Fibroblast of lung (primary cell): ENCODE data around the gene AKAP8.

Experiments
- CTCF ChIP-seq, 2 donors: IDR thresholded peaks in 1 of 2; conservative IDR thresholded peaks in 1 of 2; 1 replicate in 1 of 2; 2 replicates in 1 of 2; pipeline ENCODE4 v1.5.1; 2011 to 2012; ENCODE audit warnings: low read length in 2 of 2, control low read depth in 1 of 2, inconsistent platforms in 1 of 2, low read depth in 1 of 2, mild to moderate bottlenecking in 1 of 2
- EZH2 ChIP-seq: IDR thresholded peaks from 2 replicates; pipeline ENCODE4 v1.5.1; 2012; ENCODE audit warnings: low read length, control low read depth, mild to moderate bottlenecking; ENCODE audit errors: missing control alignments

- TF ChIP-seq CTCF (conservative IDR thresholded peaks at IDR 0.05 in 1 of 2, IDR thresholded peaks at IDR 0.05 in 1 of 2; ENCODE audit: low read depth in 1 of 2, low read length in 2 of 2), result no peak
- TF ChIP-seq EZH2, result no peak
Observed at GRCh38 chr19:15404097-15404779, 24.7 kb upstream of the AKAP8 start.
